Neural crest cell (in vitro differentiated cells): ENCODE measurements around the gene PAQR7. TPM values are rescaled to one million over a fixed set of nuclear protein-coding genes. Genes with fewer than 3 reads are reported as not detected.

Experiments used
- DNase-seq: peaks from one replicate; pipeline ENCODE4 v3.0.0; 2021; ENCODE audit warnings: low read depth, mixed read lengths, low spot score
- H3K27ac Mint-ChIP-seq: one replicate; pipeline ENCODE4 v1.8.0; 2021; ENCODE audit warnings: mild to moderate bottlenecking, mixed read lengths; ENCODE audit not compliant: unreplicated experiment
- H3K27me3 Mint-ChIP-seq: 2 replicates; pipeline ENCODE4 v1.8.0; 2021; ENCODE audit warnings: low read depth, mild to moderate bottlenecking, mixed read lengths
- H3K36me3 Mint-ChIP-seq: 2 replicates; pipeline ENCODE4 v1.8.0; 2021; ENCODE audit warnings: low read depth, mild to moderate bottlenecking, mixed read lengths
- H3K4me1 Mint-ChIP-seq: 2 replicates; pipeline ENCODE4 v1.8.0; 2021; ENCODE audit warnings: mixed read lengths
- H3K4me3 Mint-ChIP-seq: one replicate; pipeline ENCODE4 v1.8.0; 2021; ENCODE audit warnings: mild to moderate bottlenecking, mixed read lengths
- H3K9me3 Mint-ChIP-seq: 2 replicates; pipeline ENCODE4 v1.8.0; 2021; ENCODE audit warnings: mixed read lengths
- total RNA-seq: library from RNA; stranded (reverse); gene quantifications from 2 replicates; pipeline ENCODE4 v1.2.1, GENCODE V29; 2021
- TF ChIP-seq, protein P1 (sequence below): fragments of 200-600 bp; sonication (generic); conservative IDR thresholded peaks from 2 replicates; pipeline ENCODE4 v1.5.0; 2021; ENCODE audit warnings: antibody characterized with exemption, mild to moderate bottlenecking

PAQR7 gene
- total RNA-seq, 1 donor from 2014 or later, result 12.7 TPM

DNA sequence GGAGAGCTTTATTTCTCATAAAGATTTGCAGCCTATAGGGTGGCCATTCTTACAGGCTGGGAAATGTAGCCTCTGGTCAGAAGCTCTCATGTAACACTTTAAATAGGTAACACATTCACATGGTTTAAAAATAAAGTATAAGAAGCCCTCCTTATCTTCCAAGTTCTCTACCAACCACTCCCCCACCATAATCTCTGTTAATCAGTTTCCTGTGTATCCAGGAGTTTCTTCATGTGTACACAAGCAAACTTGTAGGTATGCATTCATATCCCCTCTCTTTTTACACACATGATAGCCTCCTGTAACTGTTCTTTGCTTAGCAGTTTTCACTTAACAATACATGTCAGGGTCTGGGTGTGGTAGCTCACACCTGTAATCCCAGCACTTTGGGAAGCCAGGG, 35.7 kb upstream of the PAQR7 start:
- Mint-ChIP-seq H3K27ac (no peak overlapping the region), H3K4me3 (peak overlapping the region; percentile 16), H3K4me1 (peaks cover 35% of the 10 kb centered on the region), H3K27me3 (peaks cover 3% of the 10 kb centered on the region), H3K9me3 (peaks cover 5% of the 10 kb centered on the region), H3K36me3 (no peaks in the 10 kb centered on the region)
- no peak for DNase-seq
- TF ChIP-seq, protein P1, sequence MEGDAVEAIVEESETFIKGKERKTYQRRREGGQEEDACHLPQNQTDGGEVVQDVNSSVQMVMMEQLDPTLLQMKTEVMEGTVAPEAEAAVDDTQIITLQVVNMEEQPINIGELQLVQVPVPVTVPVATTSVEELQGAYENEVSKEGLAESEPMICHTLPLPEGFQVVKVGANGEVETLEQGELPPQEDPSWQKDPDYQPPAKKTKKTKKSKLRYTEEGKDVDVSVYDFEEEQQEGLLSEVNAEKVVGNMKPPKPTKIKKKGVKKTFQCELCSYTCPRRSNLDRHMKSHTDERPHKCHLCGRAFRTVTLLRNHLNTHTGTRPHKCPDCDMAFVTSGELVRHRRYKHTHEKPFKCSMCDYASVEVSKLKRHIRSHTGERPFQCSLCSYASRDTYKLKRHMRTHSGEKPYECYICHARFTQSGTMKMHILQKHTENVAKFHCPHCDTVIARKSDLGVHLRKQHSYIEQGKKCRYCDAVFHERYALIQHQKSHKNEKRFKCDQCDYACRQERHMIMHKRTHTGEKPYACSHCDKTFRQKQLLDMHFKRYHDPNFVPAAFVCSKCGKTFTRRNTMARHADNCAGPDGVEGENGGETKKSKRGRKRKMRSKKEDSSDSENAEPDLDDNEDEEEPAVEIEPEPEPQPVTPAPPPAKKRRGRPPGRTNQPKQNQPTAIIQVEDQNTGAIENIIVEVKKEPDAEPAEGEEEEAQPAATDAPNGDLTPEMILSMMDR, result no peak

GRCh38 chr1:25909040-25909439, 33.5 kb upstream of the PAQR7 start:
- DNase-seq, result no peak
- TF ChIP-seq, protein P1, result no peak
- Mint-ChIP-seq H3K27me3 (peaks cover 5% of the 10 kb centered on the region), H3K36me3 (peaks cover 10% of the 10 kb centered on the region), H3K9me3 (peaks cover 5% of the 10 kb centered on the region), H3K27ac (no peak overlapping the region), H3K4me1 (peaks cover 38% of the 10 kb centered on the region), H3K4me3 (peak overlapping the region; percentile 29)

DNA sequence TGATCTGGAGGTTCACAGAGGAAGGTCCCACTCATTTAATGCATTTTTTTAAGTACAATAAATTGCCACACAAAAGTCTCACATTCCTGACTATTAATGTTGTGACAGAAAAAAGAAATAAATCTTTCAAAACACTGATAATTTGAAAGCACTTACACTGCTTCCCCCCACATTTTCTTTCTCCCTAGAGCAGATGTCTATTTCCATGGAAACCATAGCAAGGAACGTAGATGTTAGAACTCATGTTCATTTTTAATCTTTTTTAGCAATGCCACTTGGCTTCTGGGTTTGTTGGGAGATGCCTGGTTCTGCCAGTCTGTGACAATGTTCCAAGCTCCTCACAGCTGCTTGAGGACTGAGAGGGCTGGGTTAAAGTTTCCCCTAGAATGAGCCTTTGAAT, 32.7 kb upstream of the PAQR7 start:
- H3K4me1 Mint-ChIP-seq, result peaks cover 46% of the 10 kb centered on the region
- H3K4me3 Mint-ChIP-seq, result peak overlapping the region; percentile 92
- H3K36me3 Mint-ChIP-seq, result peaks cover 10% of the 10 kb centered on the region
- peaks cover 5% of the 10 kb centered on the region for H3K27me3 Mint-ChIP-seq
- peaks cover 5% of the 10 kb centered on the region for H3K9me3 Mint-ChIP-seq
- H3K27ac Mint-ChIP-seq, result no peak overlapping the region
- TF ChIP-seq, protein P1, result no peak
- no peak for DNase-seq

DNA sequence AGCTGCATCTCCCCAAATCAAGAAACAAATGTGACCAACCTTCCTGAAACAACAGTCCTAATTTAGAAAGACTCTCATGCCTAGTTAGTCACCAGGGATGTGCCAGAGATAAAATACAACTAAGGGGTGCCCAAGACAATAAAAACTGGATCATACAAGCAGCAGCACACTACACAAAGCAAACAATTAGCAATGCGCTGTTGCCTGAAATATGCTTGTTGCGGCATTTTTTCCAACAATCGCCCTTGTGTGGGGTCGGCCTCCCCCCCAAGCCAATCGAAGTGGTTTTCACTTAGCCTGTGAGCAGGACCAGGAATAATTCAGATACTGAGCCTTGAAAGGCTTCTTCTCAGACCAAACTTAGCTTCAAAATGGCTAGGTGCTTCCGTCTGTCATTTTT, 32.1 kb upstream of the PAQR7 start:
- no peak for DNase-seq
- peaks cover 5% of the 10 kb centered on the region for H3K9me3 Mint-ChIP-seq
- H3K4me1 Mint-ChIP-seq, result peaks cover 51% of the 10 kb centered on the region
- peak overlapping the region; percentile 97 for H3K27ac Mint-ChIP-seq
- H3K36me3 Mint-ChIP-seq, result peaks cover 11% of the 10 kb centered on the region
- TF ChIP-seq, protein P1, result no peak
- H3K27me3 Mint-ChIP-seq, result peaks cover 5% of the 10 kb centered on the region
- H3K4me3 Mint-ChIP-seq, result peak overlapping the region; percentile 92

DNA sequence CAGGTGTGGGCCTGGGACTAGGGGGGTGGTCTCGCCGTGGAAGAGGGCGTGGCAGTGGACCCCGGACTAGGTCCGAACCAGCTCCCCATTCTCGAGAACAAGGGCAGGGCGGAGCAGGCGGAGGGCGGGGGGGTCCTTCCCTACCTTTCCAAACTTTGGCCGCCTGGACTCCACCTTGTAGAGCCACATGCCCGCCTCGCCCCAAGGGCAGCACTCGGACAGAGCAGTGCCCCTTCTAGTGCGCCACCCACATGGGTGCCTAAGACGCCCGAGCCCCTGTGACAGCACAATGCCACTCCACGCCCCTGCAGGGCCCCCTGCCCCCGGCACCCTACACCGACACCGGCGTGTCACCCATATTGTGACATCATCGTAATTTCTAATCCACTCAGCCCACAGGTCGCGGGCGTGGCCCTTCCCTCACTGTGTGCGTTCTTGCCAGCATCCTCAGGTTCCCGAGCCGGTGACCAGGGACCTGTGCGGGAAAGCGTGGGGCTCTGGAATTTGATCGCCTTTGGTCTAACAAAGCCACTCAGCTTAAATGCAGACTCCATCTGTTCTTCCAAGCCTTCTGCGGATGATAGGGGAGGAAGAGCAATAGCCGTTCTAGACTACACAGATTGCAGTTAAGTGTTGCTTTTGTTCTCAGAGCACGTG, 31.3 kb upstream of the PAQR7 start:
- H3K4me1 Mint-ChIP-seq, result peaks cover 54% of the 10 kb centered on the region
- H3K9me3 Mint-ChIP-seq, result peaks cover 5% of the 10 kb centered on the region
- TF ChIP-seq, protein P1, result no peak
- DNase-seq, result peak; percentile 36
- H3K27ac Mint-ChIP-seq, result peak overlapping the region; percentile 97
- H3K36me3 Mint-ChIP-seq, result peaks cover 13% of the 10 kb centered on the region
- H3K4me3 Mint-ChIP-seq, result peak overlapping the region; percentile 92
- H3K27me3 Mint-ChIP-seq, result peaks cover 5% of the 10 kb centered on the region
